GM23338 (cell line): ENCODE measurements around the gene PDE5A. TPM values are rescaled to one million over a fixed set of nuclear protein-coding genes. Genes with fewer than 3 reads are reported as not detected.

Source experiments
- ATAC-seq: fragments of 200-7000 bp; cut with Tn5 transposase; 3 replicates; pipeline ENCODE4 v1.9.1; 2020
- DNase-seq: peaks from one replicate; pipeline ENCODE4 v3.0.0-alpha.2; 2015; ENCODE audit warnings: low spot score
- H2AFZ ChIP-seq: fragments of 200-600 bp; sonication (generic); 2 replicates; pipeline ENCODE4 v1.8.0; 2016; ENCODE audit warnings: antibody characterized with exemption, mild to moderate bottlenecking, moderate library complexity
- H3F3A ChIP-seq: fragments of 200-600 bp; sonication (generic); replicated peaks from 2 replicates; pipeline ENCODE4 v1.8.0; 2017; ENCODE audit warnings: antibody characterized with exemption, mixed run types, low read depth
- H3K27ac ChIP-seq: fragments of 200-600 bp; sonication (generic); 2 replicates; pipeline ENCODE4 v1.6.1; 2016; ENCODE audit warnings: low read depth
- H3K27me3 ChIP-seq: fragments of 200-600 bp; sonication (generic); 2 replicates; pipeline ENCODE4 v1.8.0; 2016; ENCODE audit warnings: mild to moderate bottlenecking, mixed run types, moderate library complexity; ENCODE audit not compliant: insufficient read depth
- H3K36me3 ChIP-seq: fragments of 200-600 bp; sonication (generic); 2 replicates; pipeline ENCODE4 v1.8.0; 2016; ENCODE audit warnings: mild to moderate bottlenecking; ENCODE audit not compliant: insufficient read depth
- H3K4me1 ChIP-seq: fragments of 200-600 bp; sonication (generic); 2 replicates; pipeline ENCODE4 v1.8.0; 2016; ENCODE audit warnings: mild to moderate bottlenecking, moderate library complexity; ENCODE audit not compliant: insufficient read depth
- H3K4me2 ChIP-seq: fragments of 200-600 bp; sonication (generic); 2 replicates; pipeline ENCODE4 v1.7.1; 2017; ENCODE audit warnings: mixed run types
- H3K4me3 ChIP-seq: fragments of 200-600 bp; sonication (generic); 2 replicates; pipeline ENCODE4 v1.6.1; 2016; ENCODE audit warnings: mixed run types
- H3K79me2 ChIP-seq: fragments of 200-600 bp; sonication (generic); replicated peaks from 2 replicates; pipeline ENCODE4 v1.8.0; 2017; ENCODE audit warnings: mild to moderate bottlenecking; ENCODE audit not compliant: insufficient read depth
- H3K9me2 ChIP-seq: fragments of 200-600 bp; sonication (generic); 2 replicates; pipeline ENCODE4 v1.8.0; 2017; ENCODE audit not compliant: insufficient read depth
- H4K20me1 ChIP-seq: fragments of 200-600 bp; sonication (generic); replicated peaks from 2 replicates; pipeline ENCODE4 v1.8.0; 2017; ENCODE audit warnings: mild to moderate bottlenecking; ENCODE audit not compliant: insufficient read depth
- H3K27ac Mint-ChIP-seq: 2 replicates; pipeline ENCODE4 v1.8.0; 2020; ENCODE audit warnings: inconsistent platforms, mild to moderate bottlenecking, moderate library complexity, mixed read lengths
- H3K27me3 Mint-ChIP-seq: 3 replicates; pipeline ENCODE4 v1.8.0; 2022; ENCODE audit warnings: low read depth, mild to moderate bottlenecking, moderate library complexity, mixed read lengths, inconsistent platforms; ENCODE audit not compliant: insufficient read depth, poor library complexity
- H3K36me3 Mint-ChIP-seq: 3 replicates; pipeline ENCODE4 v1.8.0; 2021; ENCODE audit warnings: low read depth, mild to moderate bottlenecking, inconsistent platforms, moderate library complexity, mixed read lengths
- H3K4me1 Mint-ChIP-seq: 3 replicates; pipeline ENCODE4 v1.8.0; 2020; ENCODE audit warnings: mild to moderate bottlenecking, inconsistent platforms, mixed read lengths
- H3K4me3 Mint-ChIP-seq: 3 replicates; pipeline ENCODE4 v1.8.0; 2021; ENCODE audit warnings: moderate library complexity, mild to moderate bottlenecking, inconsistent platforms, mixed read lengths
- H3K9me3 Mint-ChIP-seq: 3 replicates; pipeline ENCODE4 v1.8.0; 2020; ENCODE audit warnings: moderate library complexity, mild to moderate bottlenecking, inconsistent platforms, mixed read lengths
- CREB1 ChIP-seq: fragments of 250-450 bp; sonication (Bioruptor Pico); IDR thresholded peaks from 2 replicates; pipeline ENCODE4 v1.5.0; 2020; ENCODE audit warnings: low read depth, mild to moderate bottlenecking, moderate library complexity
- CTCF ChIP-seq, 2 experiments: fragments of 200-600 bp in 1 of 2; sonication (generic) in 1 of 2; conservative IDR thresholded peaks; 2 replicates each; pipeline versions ENCODE4 v1.5.1 to v1.6.1; 2016 to 2017; ENCODE audit warnings: antibody characterized with exemption in 2 of 2, low read depth in 2 of 2, mild to moderate bottlenecking in 2 of 2, moderate library complexity in 1 of 2
- ETS1 ChIP-seq: IDR thresholded peaks from 2 replicates; pipeline ENCODE4 v1.6.1; 2016; ENCODE audit warnings: antibody characterized with exemption
- EZH2 ChIP-seq: fragments of 200-600 bp; sonication (generic); IDR thresholded peaks from one replicate; pipeline ENCODE4 v1.8.0; 2017; ENCODE audit warnings: antibody characterized with exemption, mild to moderate bottlenecking, low read depth; ENCODE audit not compliant: unreplicated experiment
- EZH2phosphoT487 ChIP-seq: fragments of 200-600 bp; sonication (generic); IDR thresholded peaks from one replicate; pipeline ENCODE4 v1.8.1; 2018; ENCODE audit warnings: antibody characterized with exemption; ENCODE audit not compliant: unreplicated experiment
- JUNB ChIP-seq: IDR thresholded peaks from one replicate; pipeline ENCODE4 v1.6.1; 2016; ENCODE audit warnings: antibody characterized with exemption; ENCODE audit not compliant: unreplicated experiment
- NANOG ChIP-seq: IDR thresholded peaks from 2 replicates; pipeline ENCODE4 v1.6.1; 2016; ENCODE audit warnings: antibody characterized with exemption, borderline replicate concordance
- POLR2AphosphoS5 ChIP-seq: IDR thresholded peaks from 2 replicates; pipeline ENCODE4 v1.6.1; 2016; ENCODE audit warnings: antibody characterized with exemption, low read depth
- REST ChIP-seq: IDR thresholded peaks from one replicate; pipeline ENCODE4 v1.6.1; 2018; ENCODE audit warnings: antibody characterized with exemption; ENCODE audit not compliant: unreplicated experiment
- STAT1 ChIP-seq: IDR thresholded peaks from one replicate; pipeline ENCODE4 v1.6.1; 2016; ENCODE audit warnings: antibody characterized with exemption; ENCODE audit not compliant: unreplicated experiment
- ZNF114 ChIP-seq: fragments of 250-450 bp; sonication (Bioruptor Pico); IDR thresholded peaks from 2 replicates; pipeline ENCODE4 v1.5.0; 2020; ENCODE audit warnings: mild to moderate bottlenecking, moderate library complexity
- ZNF331 ChIP-seq: fragments of 250-450 bp; sonication (Bioruptor Pico); IDR thresholded peaks from 2 replicates; pipeline ENCODE4 v1.5.0; 2020; ENCODE audit warnings: low read depth, mild to moderate bottlenecking, moderate library complexity
- ZNF462 ChIP-seq: fragments of 250-450 bp; sonication (Bioruptor Pico); IDR thresholded peaks from 2 replicates; pipeline ENCODE4 v1.5.0; 2020; ENCODE audit warnings: mild to moderate bottlenecking, moderate library complexity
- polyA plus RNA-seq: library from polyadenylated mRNA; unstranded; fragments of >200 nt; fragmentation: Nextera tagmentation; extraction: Ambion mirVana; gene quantifications from 2 replicates; pipeline ENCODE4 v1.2.1, GENCODE V29; 2016
- total RNA-seq: library from RNA; depleted of rRNA; stranded (reverse); fragments of >200 nt; shearing (Covaris generic); gene quantifications from 2 replicates; pipeline ENCODE4 v1.2.3, GENCODE V29; 2014

The PDE5A gene
- total and polyA plus RNA-seq, 2 experiments from 2014 or later = 15.0 to 22.6 TPM

GRCh38 chr4:119478446-119479179 lies 150.0 kb downstream of the PDE5A start:
- Histone ChIP-seq H3K4me2 (no peak overlapping the region), H3K36me3 (peaks cover 31% of the 10 kb centered on the region), H3K27me3 (no peaks in the 10 kb centered on the region), H4K20me1 (no peaks in the 10 kb centered on the region), H3K4me1 (no peaks in the 10 kb centered on the region), H3F3A (no peaks in the 10 kb centered on the region), H3K9me2 (no peaks in the 10 kb centered on the region), H3K27ac (no peak overlapping the region), H3K4me3 (no peak overlapping the region), H3K79me2 (no peaks in the 10 kb centered on the region), H2AFZ (no peak overlapping the region)
- ATAC-seq (no peak), DNase-seq (no peak)
- Mint-ChIP-seq H3K4me1 (no peaks in the 10 kb centered on the region), H3K4me3 (no peak overlapping the region), H3K27me3 (no peaks in the 10 kb centered on the region), H3K27ac (no peak overlapping the region), H3K36me3 (peaks cover 52% of the 10 kb centered on the region), H3K9me3 (peaks cover 21% of the 10 kb centered on the region)
- no peak for TF ChIP-seq REST
- TF ChIP-seq CTCF (conservative IDR thresholded peaks at IDR 0.05; ENCODE audit: low read depth in 2 of 2) = no peak
- no peak for TF ChIP-seq NANOG
- TF ChIP-seq JUNB = no peak
- TF ChIP-seq ZNF462 (CRISPR knock-in tag) = no peak
- no peak for TF ChIP-seq POLR2AphosphoS5
- no peak for TF ChIP-seq ETS1
- TF ChIP-seq ZNF331 (CRISPR knock-in tag) = no peak
- TF ChIP-seq EZH2phosphoT487 = no peak
- TF ChIP-seq CREB1 (CRISPR knock-in tag) = no peak
- TF ChIP-seq EZH2 = no peak
- no peak for TF ChIP-seq STAT1
- TF ChIP-seq ZNF114 = no peak
